Tibial nerve (tissue), 4 donors: ENCODE measurements around the gene AKT2. TPM values are rescaled to one million over a fixed set of nuclear protein-coding genes. Genes with fewer than 3 reads are reported as not detected.

Source experiments
- DNase-seq, 2 donors: peaks; one replicate each; pipeline ENCODE4 v3.0.0-alpha.2; 2019; ENCODE audit warnings: low spot score in 2 of 2
- H3K27ac ChIP-seq, 4 donors: fragments of 200-600 bp; sonication (generic) in 3 of 4; one replicate each; pipeline ENCODE4 v1.5.1; 2017 to 2019; ENCODE audit warnings: mild to moderate bottlenecking in 1 of 4
- H3K27me3 ChIP-seq, 2 donors: fragments of 200-600 bp; sonication (generic) in 1 of 2; one replicate each; pipeline versions ENCODE4 v1.5.1 to v1.6.0; 2017 to 2019
- H3K36me3 ChIP-seq, 3 donors: fragments of 200-600 bp; sonication (generic); one replicate each; pipeline ENCODE4 v1.5.1; 2018 to 2019
- H3K4me1 ChIP-seq, 4 donors: fragments of 200-600 bp; sonication (generic) in 3 of 4; one replicate each; pipeline ENCODE4 v1.5.1; 2017 to 2019
- H3K4me3 ChIP-seq, 4 donors: fragments of 200-600 bp; sonication (generic) in 3 of 4; one replicate each; pipeline ENCODE4 v1.5.1; 2017 to 2019; ENCODE audit warnings: mild to moderate bottlenecking in 1 of 4, moderate library complexity in 1 of 4
- H3K9me3 ChIP-seq, 4 donors: fragments of 200-600 bp; sonication (generic) in 3 of 4; one replicate each; pipeline ENCODE4 v1.5.1; 2017 to 2019
- EP300 ChIP-seq, 2 donors: sonication (generic); formaldehyde crosslinking; IDR thresholded peaks; one replicate each; pipeline ENCODE4 v1.6.1; 2017; ENCODE audit warnings: antibody characterized with exemption in 2 of 2, mild to moderate bottlenecking in 1 of 2
- POLR2A ChIP-seq, 2 donors: fragments of 450-650 bp; IDR thresholded peaks; one replicate each; pipeline ENCODE4 v1.6.1; 2017; ENCODE audit warnings: antibody characterized with exemption in 2 of 2, mild to moderate bottlenecking in 2 of 2, moderate library complexity in 2 of 2
- WGBS, 2 donors: methylation state at CpG; one replicate each; pipeline ENCODE4 v1.1.5; 2018; 5-methylcytosine and 5-hydroxymethylcytosine counted together
- total RNA-seq, 4 donors: library from RNA; depleted of rRNA; stranded (reverse); fragments of >200 nt; gene quantifications; one replicate each; pipeline ENCODE4 v1.1.0, GENCODE V29; 2016
- TF ChIP-seq, protein P1 (sequence below), 5 experiments: fragments of 200-600 bp in 3 of 5; fragments of 450-650 bp in 2 of 5; sonication (generic) in 3 of 5; IDR thresholded peaks; one replicate each; pipeline ENCODE4 v1.5.1; 2016 to 2019; ENCODE audit warnings: antibody characterized with exemption in 5 of 5, mild to moderate bottlenecking in 3 of 5, moderate library complexity in 2 of 5

Gene AKT2
- total RNA-seq, 4 donors from 2014 or later: 93.3 to 161 (median 121) TPM

- no peak for TF ChIP-seq POLR2A (IDR thresholded peaks at IDR 0.05)
- no peak for TF ChIP-seq EP300 (IDR thresholded peaks at IDR 0.05)
- TF ChIP-seq, protein P1, sequence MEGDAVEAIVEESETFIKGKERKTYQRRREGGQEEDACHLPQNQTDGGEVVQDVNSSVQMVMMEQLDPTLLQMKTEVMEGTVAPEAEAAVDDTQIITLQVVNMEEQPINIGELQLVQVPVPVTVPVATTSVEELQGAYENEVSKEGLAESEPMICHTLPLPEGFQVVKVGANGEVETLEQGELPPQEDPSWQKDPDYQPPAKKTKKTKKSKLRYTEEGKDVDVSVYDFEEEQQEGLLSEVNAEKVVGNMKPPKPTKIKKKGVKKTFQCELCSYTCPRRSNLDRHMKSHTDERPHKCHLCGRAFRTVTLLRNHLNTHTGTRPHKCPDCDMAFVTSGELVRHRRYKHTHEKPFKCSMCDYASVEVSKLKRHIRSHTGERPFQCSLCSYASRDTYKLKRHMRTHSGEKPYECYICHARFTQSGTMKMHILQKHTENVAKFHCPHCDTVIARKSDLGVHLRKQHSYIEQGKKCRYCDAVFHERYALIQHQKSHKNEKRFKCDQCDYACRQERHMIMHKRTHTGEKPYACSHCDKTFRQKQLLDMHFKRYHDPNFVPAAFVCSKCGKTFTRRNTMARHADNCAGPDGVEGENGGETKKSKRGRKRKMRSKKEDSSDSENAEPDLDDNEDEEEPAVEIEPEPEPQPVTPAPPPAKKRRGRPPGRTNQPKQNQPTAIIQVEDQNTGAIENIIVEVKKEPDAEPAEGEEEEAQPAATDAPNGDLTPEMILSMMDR (IDR thresholded peaks at IDR 0.05): no peak
- H3K9me3 ChIP-seq: no peaks in the 10 kb centered on the region
- no peak for DNase-seq
- peaks cover 0 to 12% (median 0%) of the 10 kb centered on the region in 4 donors for H3K4me1 ChIP-seq
- peaks cover 4 to 50% of the 10 kb centered on the region in 2 donors for H3K27me3 ChIP-seq
- H3K36me3 ChIP-seq: peaks cover 0 to 38% (median 0%) of the 10 kb centered on the region in 3 donors
- 52 to 54% methylated on average over 22 to 23 of the region's 23 CpGs for WGBS, 2 donors
- no peak overlapping the region for H3K4me3 ChIP-seq
- no peak overlapping the region for H3K27ac ChIP-seq
Measured at GRCh38 chr19:40216013-40216776, 69.0 kb downstream of the AKT2 start.

GRCh38 chr19:40214936-40215335 is 70.2 kb downstream of the AKT2 start:
- Histone ChIP-seq H3K27ac (no peak overlapping the region), H3K36me3 (peaks cover 0 to 50% (median 0%) of the 10 kb centered on the region in 3 donors), H3K4me1 (peaks cover 0 to 12% (median 0%) of the 10 kb centered on the region in 4 donors), H3K4me3 (no peak overlapping the region), H3K9me3 (no peaks in the 10 kb centered on the region), H3K27me3 (peaks cover 4 to 42% of the 10 kb centered on the region in 2 donors)
- TF ChIP-seq EP300 (IDR thresholded peaks at IDR 0.05) (no peak), POLR2A (IDR thresholded peaks at IDR 0.05) (no peak)
- TF ChIP-seq, protein P1 (IDR thresholded peaks at IDR 0.05): no peak
- WGBS, 2 donors: 70 to 72% methylated on average over 20 to 22 of the region's 22 CpGs
- DNase-seq: no peak

GRCh38 chr19:40213882-40214570 is 71.1 kb downstream of the AKT2 start:
- no peak overlapping the region for H3K4me3 ChIP-seq
- no peak overlapping the region for H3K27ac ChIP-seq
- no peak for TF ChIP-seq POLR2A (IDR thresholded peaks at IDR 0.05)
- TF ChIP-seq EP300 (IDR thresholded peaks at IDR 0.05): no peak
- TF ChIP-seq, protein P1 (IDR thresholded peaks at IDR 0.05): no peak
- peaks cover 0 to 12% (median 0%) of the 10 kb centered on the region in 4 donors for H3K4me1 ChIP-seq
- no peak for DNase-seq
- WGBS, 2 donors: 91 to 95% methylated on average over 30 to 45 of the region's 50 CpGs
- H3K27me3 ChIP-seq: peaks cover 4 to 33% of the 10 kb centered on the region in 2 donors
- H3K9me3 ChIP-seq: no peaks in the 10 kb centered on the region
- peaks cover 0 to 60% (median 0%) of the 10 kb centered on the region in 3 donors for H3K36me3 ChIP-seq

DNA sequence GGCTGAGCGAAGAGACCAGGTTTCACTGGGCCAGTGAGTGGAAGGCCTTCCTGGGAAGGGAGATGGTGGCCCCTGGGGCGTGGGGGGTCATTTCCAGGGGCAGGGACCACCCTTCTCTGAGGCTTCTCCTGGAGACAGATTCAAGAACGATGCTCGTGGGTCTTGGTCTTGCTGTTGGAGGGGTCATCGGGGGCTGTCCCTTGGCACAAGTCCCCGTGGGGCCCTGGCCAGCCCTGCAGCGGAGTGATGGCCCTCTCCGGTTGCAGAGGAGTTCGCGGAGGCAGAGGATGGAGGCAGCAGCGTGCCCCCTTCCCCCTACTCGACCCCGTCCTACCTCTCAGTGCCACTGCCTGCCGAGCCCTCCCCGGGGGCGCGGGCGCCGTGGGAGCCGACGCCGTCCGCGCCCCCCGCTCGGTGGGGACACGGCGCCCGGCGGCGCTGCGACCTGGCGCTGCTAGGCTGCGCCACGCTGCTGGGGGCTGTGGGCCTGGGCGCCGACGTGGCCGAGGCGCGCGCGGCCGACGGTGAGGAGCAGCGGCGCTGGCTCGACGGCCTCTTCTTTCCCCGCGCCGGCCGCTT is 71.8 kb downstream of the AKT2 start:
- H3K4me3 ChIP-seq: no peak overlapping the region
- no peaks in the 10 kb centered on the region for H3K9me3 ChIP-seq
- no peak overlapping the region for H3K27ac ChIP-seq
- peaks cover 0 to 66% (median 0%) of the 10 kb centered on the region in 3 donors for H3K36me3 ChIP-seq
- no peak for DNase-seq
- TF ChIP-seq, protein P1 (IDR thresholded peaks at IDR 0.05): no peak
- 90 to 91% methylated on average over 39 to 45 of the region's 53 CpGs for WGBS, 2 donors
- peaks cover 0 to 12% (median 0%) of the 10 kb centered on the region in 4 donors for H3K4me1 ChIP-seq
- H3K27me3 ChIP-seq: peaks cover 4 to 26% of the 10 kb centered on the region in 2 donors
